Esophagus muscularis mucosa (tissue), 3 donors: Measurements from ENCODE around the gene FKBP1A.

Experiments used
- CTCF ChIP-seq, 3 experiments: fragments of 200-600 bp in 2 of 3; fragments of 450-650 bp in 1 of 3; sonication (generic) in 2 of 3; IDR thresholded peaks; one replicate each; pipeline ENCODE4 v1.5.1; 2017 to 2019; ENCODE audit warnings: antibody characterized with exemption in 3 of 3, mild to moderate bottlenecking in 2 of 3, moderate library complexity in 1 of 3
- POLR2A ChIP-seq: fragments of 450-650 bp; IDR thresholded peaks from one replicate; pipeline ENCODE4 v1.6.1; 2017; ENCODE audit warnings: antibody characterized with exemption, moderate library complexity, mild to moderate bottlenecking, low read depth
- POLR2AphosphoS5 ChIP-seq, 2 donors: sonication (generic); formaldehyde crosslinking; IDR thresholded peaks; one replicate each; pipeline ENCODE4 v1.6.1; 2017; ENCODE audit warnings: antibody characterized with exemption in 2 of 2

GRCh38 chr20:1377341-1377871, 15.4 kb downstream of the FKBP1A start:
- TF ChIP-seq POLR2A = no peak
- no peak for TF ChIP-seq CTCF (IDR thresholded peaks at IDR 0.05)
- TF ChIP-seq POLR2AphosphoS5 (IDR thresholded peaks at IDR 0.05) = no peak
